Activated CD4-positive, alpha-beta memory T cell treated with anti-CD3 and anti-CD28 coated beads, Interleukin-2, amount 10 ng/mL, durations not matched to agents 7 days and 5 days (primary cell): Measurements from ENCODE around the gene AVP. TPM values are rescaled to one million over a fixed set of nuclear protein-coding genes. Genes with fewer than 3 reads are reported as not detected.

Experiments
- CTCF ChIA-PET: fragments of 350-600 bp; sonication (Branson Sonifier 250); formaldehyde crosslinking; loops from one replicate; lab custom pipeline; 2021; ENCODE audit warnings: antibody characterized with exemption, inconsistent platforms; lab: Charles Lee
- POLR2A ChIA-PET: fragments of 350-600 bp; sonication (Branson Sonifier 250); formaldehyde crosslinking; loops from one replicate; lab custom pipeline; 2021; ENCODE audit warnings: antibody characterized with exemption; lab: Charles Lee
- DNase-seq: peaks from one replicate; pipeline ENCODE4 v3.0.0-alpha.2; 2020
- H3K27ac Mint-ChIP-seq: one replicate; pipeline ENCODE4 v1.8.0; 2021; ENCODE audit warnings: mild to moderate bottlenecking, mixed read lengths
- H3K27me3 Mint-ChIP-seq: one replicate; pipeline ENCODE4 v1.8.0; 2021; ENCODE audit warnings: mixed read lengths
- H3K36me3 Mint-ChIP-seq: one replicate; pipeline ENCODE4 v1.8.0; 2021; ENCODE audit warnings: low read depth, mixed read lengths
- H3K4me1 Mint-ChIP-seq: one replicate; pipeline ENCODE4 v1.8.0; 2021; ENCODE audit warnings: mixed read lengths
- H3K4me3 Mint-ChIP-seq: one replicate; pipeline ENCODE4 v1.8.0; 2021; ENCODE audit warnings: mild to moderate bottlenecking, mixed read lengths
- H3K9me3 Mint-ChIP-seq: one replicate; pipeline ENCODE4 v1.8.0; 2021; ENCODE audit warnings: mixed read lengths
- total RNA-seq, 2 experiments: library from RNA; stranded (reverse); gene quantifications; one replicate each; pipeline ENCODE4 v1.2.3, GENCODE V29; 2021

The AVP gene
- total RNA-seq, 2 experiments from 2014 or later: not detected

GRCh38 chr20:3051385-3052019, 33.0 kb downstream of the AVP start:
- POLR2A ChIA-PET: interaction anchor here (1.0 kb wide), 1 partner anchor 26 kb away, joined by 3 read pairs; no protein-coding TSS in a partner anchor
- peaks cover 20% of the 10 kb centered on the region for H3K4me1 Mint-ChIP-seq
- H3K36me3 Mint-ChIP-seq: peaks cover 32% of the 10 kb centered on the region
- CTCF ChIA-PET: interaction anchor here (1.7 to 3.2 kb wide), 3 partner anchors 65 to 265 kb away, joined by 5 to 25 read pairs (median 16); no protein-coding TSS in a partner anchor
- H3K9me3 Mint-ChIP-seq: no peaks in the 10 kb centered on the region
- no peak for DNase-seq
- no peak overlapping the region for H3K4me3 Mint-ChIP-seq
- H3K27ac Mint-ChIP-seq: no peak overlapping the region
- H3K27me3 Mint-ChIP-seq: no peaks in the 10 kb centered on the region

GRCh38 chr20:3047486-3048419, 36.8 kb downstream of the AVP start:
- CTCF ChIA-PET: no interaction called here
- DNase-seq: no peak
- Mint-ChIP-seq H3K4me1 (peaks cover 25% of the 10 kb centered on the region), H3K27me3 (no peaks in the 10 kb centered on the region), H3K27ac (no peak overlapping the region), H3K9me3 (no peaks in the 10 kb centered on the region), H3K4me3 (peak overlapping the region; percentile 74), H3K36me3 (peaks cover 32% of the 10 kb centered on the region)
- POLR2A ChIA-PET: interaction anchor here (1.1 to 1.2 kb wide), 2 partner anchors 55 to 155 kb away, joined by 3 to 4 read pairs; no protein-coding TSS in a partner anchor

GRCh38 chr20:3046677-3047462, 37.7 kb downstream of the AVP start:
- H3K27ac Mint-ChIP-seq: peak overlapping the region; percentile 13
- peak overlapping the region; percentile 74 for H3K4me3 Mint-ChIP-seq

GRCh38 chr20:3045816-3046676, 38.5 kb downstream of the AVP start, which contains the start of gene MRPS26:
TSS of gene MRPS26 (plus strand) at chr20:3046052. CDS start at chr20:3046069, 17 bp downstream.
- H3K27ac Mint-ChIP-seq: peak within 1 kb of the TSS; percentile 70
- H3K4me1 Mint-ChIP-seq: peaks cover 28% of the 10 kb centered on the region
- peak; percentile 88 for DNase-seq
- peak within 1 kb of the TSS; percentile 74 for H3K4me3 Mint-ChIP-seq
- CTCF ChIA-PET: interaction anchor here (1.2 to 1.5 kb wide), 2 partner anchors 132 to 173 kb away, joined by 3 to 5 read pairs; partner anchors contain the start of gene PTPRA
- POLR2A ChIA-PET: interaction anchor here (0.8 to 2.4 kb wide), 4 partner anchors 9 to 173 kb away, joined by 3 to 9 read pairs (median 4); partner anchors contain the start of genes ITPA and PTPRA
- H3K27me3 Mint-ChIP-seq: no peaks in the 10 kb centered on the region
- H3K9me3 Mint-ChIP-seq: no peaks in the 10 kb centered on the region
- peaks cover 38% of the 10 kb centered on the region for H3K36me3 Mint-ChIP-seq

More at GRCh38 chr20:3046677-3047462, 37.7 kb downstream of the AVP start:
- CTCF ChIA-PET: no interaction called here
- Mint-ChIP-seq H3K27me3 (no peaks in the 10 kb centered on the region), H3K4me1 (peaks cover 26% of the 10 kb centered on the region), H3K9me3 (no peaks in the 10 kb centered on the region), H3K36me3 (peaks cover 33% of the 10 kb centered on the region)
- no peak for DNase-seq
- POLR2A ChIA-PET: interaction anchor here (1.2 to 2.4 kb wide), 2 partner anchors 56 to 162 kb away, joined by 4 to 9 read pairs; partner anchors contain the start of gene ITPA

- CTCF ChIA-PET: interaction anchor here (0.9 to 1.5 kb wide), 3 partner anchors 8 to 172 kb away, joined by 3 to 5 read pairs (median 4); partner anchors contain the start of gene PTPRA
- DNase-seq: no peak
- Mint-ChIP-seq H3K4me1 (peaks cover 35% of the 10 kb centered on the region), H3K4me3 (peak overlapping the region; percentile 74), H3K27ac (peak overlapping the region; percentile 70), H3K27me3 (no peaks in the 10 kb centered on the region), H3K36me3 (peaks cover 41% of the 10 kb centered on the region), H3K9me3 (no peaks in the 10 kb centered on the region)
- POLR2A ChIA-PET: interaction anchor here (0.8 to 2.4 kb wide), 4 partner anchors 9 to 172 kb away, joined by 3 to 9 read pairs (median 4); partner anchors contain the start of genes ITPA and PTPRA
Measured at GRCh38 chr20:3045042-3045815, 39.3 kb downstream of the AVP start.

GRCh38 chr20:3044336-3044965, 40.1 kb downstream of the AVP start:
- no peak for DNase-seq
- Mint-ChIP-seq H3K27me3 (no peaks in the 10 kb centered on the region), H3K4me1 (peaks cover 42% of the 10 kb centered on the region), H3K36me3 (peaks cover 39% of the 10 kb centered on the region), H3K4me3 (no peak overlapping the region), H3K27ac (no peak overlapping the region), H3K9me3 (no peaks in the 10 kb centered on the region)
- ChIA-PET CTCF (interaction anchor here (0.9 to 1.5 kb wide), 3 partner anchors 9 to 172 kb away, joined by 3 to 5 read pairs (median 4); partner anchors contain the start of gene PTPRA), POLR2A (interaction anchor here (0.6 to 1.7 kb wide), 3 partner anchors 14 to 776 kb away, joined by 3 to 6 read pairs (median 3); no protein-coding TSS in a partner anchor)

GRCh38 chr20:3043322-3043721, 41.2 kb downstream of the AVP start, which contains the start of gene GNRH2:
TSS of gene GNRH2 (plus strand) at chr20:3043622. CDS start at chr20:3044415, 793 bp downstream.
- Mint-ChIP-seq H3K4me3 (no peak within 1 kb of the TSS), H3K36me3 (peaks cover 40% of the 10 kb centered on the region), H3K27ac (peak within 1 kb of the TSS; percentile 14), H3K27me3 (no peaks in the 10 kb centered on the region), H3K9me3 (no peaks in the 10 kb centered on the region), H3K4me1 (peaks cover 41% of the 10 kb centered on the region)
- CTCF ChIA-PET: interaction anchor here (2.2 kb wide), 1 partner anchor 10 kb away, joined by 7 read pairs; no protein-coding TSS in a partner anchor
- POLR2A ChIA-PET: interaction anchor here (1.7 kb wide), 1 partner anchor 13 kb away, joined by 6 read pairs; no protein-coding TSS in a partner anchor
- no peak for DNase-seq

GRCh38 chr20:3042625-3043024, 41.9 kb downstream of the AVP start:
- no peaks in the 10 kb centered on the region for H3K9me3 Mint-ChIP-seq
- H3K36me3 Mint-ChIP-seq: peaks cover 35% of the 10 kb centered on the region
- DNase-seq: no peak
- ChIA-PET CTCF (interaction anchor here (2.2 kb wide), 1 partner anchor 10 kb away, joined by 7 read pairs; no protein-coding TSS in a partner anchor), POLR2A (interaction anchor here (0.6 to 1.1 kb wide), 2 partner anchors 197 to 572 kb away, joined by 3 read pairs; partner anchors contain the start of gene SNRPB)
- no peak overlapping the region for H3K27ac Mint-ChIP-seq
- no peak overlapping the region for H3K4me3 Mint-ChIP-seq
- peaks cover 36% of the 10 kb centered on the region for H3K4me1 Mint-ChIP-seq
- no peaks in the 10 kb centered on the region for H3K27me3 Mint-ChIP-seq

GRCh38 chr20:3041854-3042409, 42.6 kb downstream of the AVP start:
- POLR2A ChIA-PET: interaction anchor here (0.6 to 1.1 kb wide), 2 partner anchors 196 to 571 kb away, joined by 3 read pairs; partner anchors contain the start of gene SNRPB
- Mint-ChIP-seq H3K9me3 (no peaks in the 10 kb centered on the region), H3K27ac (peak overlapping the region; percentile 64), H3K4me3 (no peak overlapping the region), H3K27me3 (no peaks in the 10 kb centered on the region), H3K36me3 (peaks cover 30% of the 10 kb centered on the region), H3K4me1 (peaks cover 31% of the 10 kb centered on the region)
- no peak for DNase-seq
- CTCF ChIA-PET: interaction anchor here (2.2 kb wide), 1 partner anchor 11 kb away, joined by 7 read pairs; no protein-coding TSS in a partner anchor
